ENCODE data around the gene GAS2L1. TPM values are rescaled to one million over a fixed set of nuclear protein-coding genes. Genes with fewer than 3 reads are reported as not detected.
A peak's percentile ranks its signal among the peaks of the same experiment; 100 is the strongest.

GAS2L1 gene
- total RNA-seq (2014; rRNA removed; shearing (Covaris generic)), result 4.9 and 9.5 TPM in 2 replicates
- polyA plus RNA-seq (2016; fragmentation: Nextera tagmentation; extraction: Ambion mirVana), result 3.7 and 5.2 TPM in 2 replicates
- long read RNA-seq, partial matches to known transcripts, result 2 of 4 reads
- long read RNA-seq, other reads (novel, unspliced or antisense), result 1 of 4 reads

GRCh38 chr22:29306175-29306834 is at the start of gene GAS2L1:
Gene GAS2L1 (plus strand): TSS chr22:29306650. CDS start chr22:29308106, 1,456 bp downstream.
- H3K4me2 ChIP-seq, result peak within 1 kb of the TSS; percentile 97
- Mint-ChIP-seq H3K27me3 (ENCODE audit: insufficient read depth, low read depth, poor library complexity) (peaks cover 21% of the 10 kb centered on the region), H3K9me3 (no peaks in the 10 kb centered on the region), H3K27ac (peak within 1 kb of the TSS; percentile 80), H3K36me3 (ENCODE audit: low read depth) (peaks cover 2% of the 10 kb centered on the region; the same call in 1 of the 3 replicates), H3K4me3 (peak within 1 kb of the TSS; percentile 84), H3K4me1 (peaks cover 31% of the 10 kb centered on the region)
- TF ChIP-seq REST (IDR thresholded peaks at IDR 0.05; ENCODE audit: unreplicated experiment), result no peak
- TF ChIP-seq CTCF (conservative IDR thresholded peaks at IDR 0.05; ENCODE audit: low read depth in 2 of 2), result peak in 1 of 2 experiments; percentile 34; a peak in 2 of 4 replicates
- TF ChIP-seq ETS1 (IDR thresholded peaks at IDR 0.05), result no peak
- TF ChIP-seq ZNF462 (CRISPR knock-in tag; IDR thresholded peaks at IDR 0.05), result 0 out of 2 replicates have a peak, but pooled peaks have one; percentile 14
- no peak for TF ChIP-seq JUNB (IDR thresholded peaks at IDR 0.05; ENCODE audit: unreplicated experiment)
- peak within 1 kb of the TSS; percentile 99 for H2AFZ ChIP-seq
- no peaks in the 10 kb centered on the region for H3K36me3 ChIP-seq (ENCODE audit: insufficient read depth)
- H3K79me2 ChIP-seq (replicated peaks; ENCODE audit: insufficient read depth), result no peaks in the 10 kb centered on the region
- no peaks in the 10 kb centered on the region for H3K9me2 ChIP-seq (ENCODE audit: insufficient read depth)
- no peaks in the 10 kb centered on the region for H4K20me1 ChIP-seq (replicated peaks; ENCODE audit: insufficient read depth)
- H3F3A ChIP-seq (replicated peaks; ENCODE audit: low read depth), result peaks cover 20% of the 10 kb centered on the region
- H3K27me3 ChIP-seq (ENCODE audit: insufficient read depth), result no peaks in the 10 kb centered on the region
- DNase-seq (ENCODE audit: low spot score) (peak; percentile 80), ATAC-seq (peak; percentile 30)
- peak within 1 kb of the TSS; percentile 88 for H3K4me3 ChIP-seq
- peaks cover 10% of the 10 kb centered on the region; the same call in 1 of the 2 replicates for H3K4me1 ChIP-seq (ENCODE audit: insufficient read depth)
- H3K27ac ChIP-seq (ENCODE audit: low read depth), result peak within 1 kb of the TSS; percentile 84

All from GM23338 (cell line).